Fibroblast of lung (primary cell): ENCODE measurements around the gene KCP. TPM values are rescaled to one million over a fixed set of nuclear protein-coding genes. Genes with fewer than 3 reads are reported as not detected.

Source experiments
- DNase-seq, 2 donors: peaks; one replicate each; pipeline versions ENCODE4 v3.0.0 to v3.0.0-alpha.2; 2010; ENCODE audit warnings: low read depth in 2 of 2
- H2AFZ ChIP-seq: 2 replicates; pipeline ENCODE4 v1.5.1; 2012; ENCODE audit warnings: low read length, control low read depth, inconsistent platforms
- H3K27ac ChIP-seq: 2 replicates; pipeline ENCODE4 v1.5.1; 2011; ENCODE audit warnings: low read length, control low read depth; ENCODE audit not compliant: insufficient read depth
- H3K27me3 ChIP-seq: 2 replicates; pipeline ENCODE4 v1.5.1; 2011; ENCODE audit warnings: mild to moderate bottlenecking, low read length; ENCODE audit not compliant: control insufficient read depth, insufficient read depth
- H3K36me3 ChIP-seq: 2 replicates; pipeline ENCODE4 v1.5.1; 2011; ENCODE audit warnings: low read length; ENCODE audit not compliant: control insufficient read depth, insufficient read depth
- H3K4me1 ChIP-seq: 2 replicates; pipeline ENCODE4 v1.5.1; 2011; ENCODE audit warnings: low read length; ENCODE audit not compliant: control insufficient read depth, insufficient read depth; ENCODE audit errors: extremely low read depth
- H3K4me2 ChIP-seq: 2 replicates; pipeline ENCODE4 v1.5.1; 2011; ENCODE audit warnings: low read length, control low read depth; ENCODE audit not compliant: insufficient read depth; ENCODE audit errors: extremely low read depth
- H3K4me3 ChIP-seq, 4 experiments: fragments of 200-600 bp in 1 of 4; sonication (generic) in 1 of 4; replicated peaks in 1 of 4; 2 replicates each; pipeline ENCODE4 v1.5.1; 2011 to 2016; ENCODE audit warnings: low read length in 4 of 4, low read depth in 3 of 4, mild to moderate bottlenecking in 3 of 4, control low read depth in 2 of 4, inconsistent platforms in 1 of 4, mixed read lengths in 1 of 4; ENCODE audit not compliant: insufficient read depth in 1 of 4; ENCODE audit errors: control extremely low read depth in 1 of 4
- H3K79me2 ChIP-seq: 2 replicates; pipeline ENCODE4 v1.5.1; 2012; ENCODE audit warnings: mild to moderate bottlenecking, low read length, inconsistent platforms; ENCODE audit not compliant: control insufficient read depth, insufficient read depth
- H3K9ac ChIP-seq: 2 replicates; pipeline ENCODE4 v1.5.1; 2011; ENCODE audit warnings: mild to moderate bottlenecking, low read length, control low read depth; ENCODE audit not compliant: insufficient read depth
- H3K9me3 ChIP-seq: 2 replicates; pipeline ENCODE4 v1.5.1; 2012; ENCODE audit warnings: low read depth, low read length; ENCODE audit not compliant: control insufficient read depth, insufficient read depth
- H4K20me1 ChIP-seq: 2 replicates; pipeline ENCODE4 v1.5.1; 2011; ENCODE audit warnings: low read length; ENCODE audit not compliant: control insufficient read depth, insufficient read depth; ENCODE audit errors: extremely low read depth
- EZH2 ChIP-seq: IDR thresholded peaks from 2 replicates; pipeline ENCODE4 v1.5.1; 2012; ENCODE audit warnings: low read length, control low read depth, mild to moderate bottlenecking; ENCODE audit errors: missing control alignments
- polyA minus RNA-seq: library from RNA; depleted of rRNA, polyadenylated mRNA; stranded (reverse); fragments of >200 nt; gene quantifications from 2 replicates; pipeline ENCODE4 v1.2.3, GENCODE V29; 2011; ENCODE audit warnings: low replicate concordance
- polyA plus RNA-seq, 2 donors: library from polyadenylated mRNA; depleted of rRNA in 1 of 2; stranded (reverse) in 1 of 2; unstranded in 1 of 2; fragments of >200 nt; gene quantifications; 2 replicates each; pipeline ENCODE4 v1.2.1, GENCODE V29; 2011 to 2012; ENCODE audit warnings: missing spikeins in 1 of 2
- total RNA-seq: library from RNA; depleted of rRNA; stranded (reverse); fragments of >200 nt; gene quantifications from 2 replicates; pipeline ENCODE4 v1.2.1, GENCODE V29; 2014
- TF ChIP-seq, protein P1 (sequence below), 2 donors: IDR thresholded peaks in 1 of 2; conservative IDR thresholded peaks in 1 of 2; 1 replicate in 1 of 2; 2 replicates in 1 of 2; pipeline ENCODE4 v1.5.1; 2011 to 2012; ENCODE audit warnings: low read length in 2 of 2, control low read depth in 1 of 2, inconsistent platforms in 1 of 2, low read depth in 1 of 2, mild to moderate bottlenecking in 1 of 2

The KCP gene
- 0.50 and 0.77 TPM in 2 replicates for total RNA-seq
- polyA plus RNA-seq = 0.08 TPM in 1 of 2 replicates, not detected in the other
- polyA plus RNA-seq (2012) = 0.09 TPM in 1 of 2 replicates, not detected in the other
- 0.20 TPM in 1 of 2 replicates, not detected in the other for polyA minus RNA-seq

GRCh38 chr7:128910569-128910945 lies at the start of gene KCP:
Gene KCP (minus strand): TSS chr7:128910709. CDS start chr7:128910676, 33 bp downstream.
- Histone ChIP-seq H3K4me1 (no peaks in the 10 kb centered on the region), H3K79me2 (no peaks in the 10 kb centered on the region), H2AFZ (peak within 1 kb of the TSS; percentile 63), H3K36me3 (no peaks in the 10 kb centered on the region), H4K20me1 (no peaks in the 10 kb centered on the region), H3K4me3 (peak within 1 kb of the TSS; percentile 18 to 66 (median 33)), H3K27ac (no peak within 1 kb of the TSS), H3K4me2 (peak within 1 kb of the TSS; percentile 95), H3K27me3 (peaks cover 27% of the 10 kb centered on the region), H3K9ac (no peak within 1 kb of the TSS), H3K9me3 (no peaks in the 10 kb centered on the region)
- TF ChIP-seq, protein P1, sequence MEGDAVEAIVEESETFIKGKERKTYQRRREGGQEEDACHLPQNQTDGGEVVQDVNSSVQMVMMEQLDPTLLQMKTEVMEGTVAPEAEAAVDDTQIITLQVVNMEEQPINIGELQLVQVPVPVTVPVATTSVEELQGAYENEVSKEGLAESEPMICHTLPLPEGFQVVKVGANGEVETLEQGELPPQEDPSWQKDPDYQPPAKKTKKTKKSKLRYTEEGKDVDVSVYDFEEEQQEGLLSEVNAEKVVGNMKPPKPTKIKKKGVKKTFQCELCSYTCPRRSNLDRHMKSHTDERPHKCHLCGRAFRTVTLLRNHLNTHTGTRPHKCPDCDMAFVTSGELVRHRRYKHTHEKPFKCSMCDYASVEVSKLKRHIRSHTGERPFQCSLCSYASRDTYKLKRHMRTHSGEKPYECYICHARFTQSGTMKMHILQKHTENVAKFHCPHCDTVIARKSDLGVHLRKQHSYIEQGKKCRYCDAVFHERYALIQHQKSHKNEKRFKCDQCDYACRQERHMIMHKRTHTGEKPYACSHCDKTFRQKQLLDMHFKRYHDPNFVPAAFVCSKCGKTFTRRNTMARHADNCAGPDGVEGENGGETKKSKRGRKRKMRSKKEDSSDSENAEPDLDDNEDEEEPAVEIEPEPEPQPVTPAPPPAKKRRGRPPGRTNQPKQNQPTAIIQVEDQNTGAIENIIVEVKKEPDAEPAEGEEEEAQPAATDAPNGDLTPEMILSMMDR (conservative IDR thresholded peaks at IDR 0.05 in 1 of 2, IDR thresholded peaks at IDR 0.05 in 1 of 2; ENCODE audit: low read depth in 1 of 2, low read length in 2 of 2) = no peak
- no peak for TF ChIP-seq EZH2
- no peak for DNase-seq

GRCh38 chr7:128959296-128959695 lies 48.8 kb upstream of the KCP start:
- no peaks in the 10 kb centered on the region for H4K20me1 ChIP-seq
- no peaks in the 10 kb centered on the region for H3K4me1 ChIP-seq
- TF ChIP-seq, protein P1 (conservative IDR thresholded peaks at IDR 0.05 in 1 of 2, IDR thresholded peaks at IDR 0.05 in 1 of 2; ENCODE audit: low read depth in 1 of 2, low read length in 2 of 2) = no peak
- TF ChIP-seq EZH2 = no peak
- DNase-seq = no peak
- no peak overlapping the region for H3K27ac ChIP-seq
- no peaks in the 10 kb centered on the region for H3K79me2 ChIP-seq
- peaks cover 3% of the 10 kb centered on the region for H3K36me3 ChIP-seq
- no peaks in the 10 kb centered on the region for H3K9me3 ChIP-seq
- no peak overlapping the region for H3K4me3 ChIP-seq
- no peak overlapping the region for H3K9ac ChIP-seq
- H3K27me3 ChIP-seq = no peaks in the 10 kb centered on the region
- no peak overlapping the region for H3K4me2 ChIP-seq
- no peak overlapping the region for H2AFZ ChIP-seq

DNA sequence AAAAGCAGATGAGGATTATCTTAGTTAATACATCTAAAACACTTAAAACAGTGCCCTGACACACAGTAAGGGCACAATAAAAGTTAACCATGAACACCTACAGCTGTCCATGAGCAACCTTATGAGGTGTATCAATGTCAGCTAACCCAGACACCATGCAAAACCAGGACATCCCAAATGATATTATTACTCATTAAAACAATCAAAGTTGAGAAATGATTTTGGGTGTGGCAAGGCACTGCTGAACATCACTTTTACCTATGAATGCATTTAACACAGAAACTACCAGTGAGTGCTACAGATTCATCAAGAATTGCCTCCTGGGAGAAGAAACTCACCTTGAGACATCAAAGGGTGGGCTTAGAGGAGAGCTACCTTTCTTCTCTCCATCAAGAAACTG lies 45.5 kb upstream of the KCP start:
- Histone ChIP-seq H3K4me2 (no peak overlapping the region), H3K36me3 (peaks cover 5% of the 10 kb centered on the region), H2AFZ (no peak overlapping the region), H3K9me3 (no peaks in the 10 kb centered on the region), H3K79me2 (no peaks in the 10 kb centered on the region), H3K27me3 (no peaks in the 10 kb centered on the region), H3K27ac (no peak overlapping the region), H3K4me1 (no peaks in the 10 kb centered on the region), H4K20me1 (no peaks in the 10 kb centered on the region), H3K4me3 (no peak overlapping the region), H3K9ac (no peak overlapping the region)
- TF ChIP-seq EZH2 = no peak
- TF ChIP-seq, protein P1 (conservative IDR thresholded peaks at IDR 0.05 in 1 of 2, IDR thresholded peaks at IDR 0.05 in 1 of 2; ENCODE audit: low read depth in 1 of 2, low read length in 2 of 2) = no peak
- DNase-seq = no peak
